Stomach (tissue), 19 donors: Measurements from ENCODE around the gene SLC6A15. TPM values are rescaled to one million over a fixed set of nuclear protein-coding genes. Genes with fewer than 3 reads are reported as not detected.
A peak's percentile ranks its signal among the peaks of the same experiment; 100 is the strongest.

ENCODE experiments used
- DNase-seq, 2 donors: peaks; one replicate each; pipeline versions ENCODE4 v3.0.0 to v3.0.0-alpha.2; 2013 to 2019
- H3K27ac ChIP-seq, 5 donors: fragments of 200-600 bp in 4 of 5; sonication (generic) in 4 of 5; one replicate each; pipeline ENCODE4 v1.5.1; 2013 to 2019; ENCODE audit warnings: mild to moderate bottlenecking in 1 of 5, moderate library complexity in 1 of 5
- H3K27me3 ChIP-seq, 3 donors: fragments of 200-600 bp; sonication (generic); one replicate each; pipeline ENCODE4 v1.5.1; 2017 to 2019; ENCODE audit warnings: mixed run types in 1 of 3
- H3K36me3 ChIP-seq, 4 donors: fragments of 200-600 bp; sonication (generic); 1 replicate in 3 of 4; 2 replicates in 1 of 4; pipeline ENCODE4 v1.5.1; 2016 to 2019
- H3K4me1 ChIP-seq, 4 donors: fragments of 200-600 bp; sonication (generic); one replicate each; pipeline ENCODE4 v1.5.1; 2016 to 2019
- H3K4me3 ChIP-seq, 4 donors: fragments of 200-600 bp; sonication (generic) in 3 of 4; one replicate each; pipeline ENCODE4 v1.5.1; 2016 to 2019; ENCODE audit warnings: mild to moderate bottlenecking in 1 of 4
- H3K9me3 ChIP-seq, 4 donors: fragments of 200-600 bp; sonication (generic); one replicate each; pipeline ENCODE4 v1.5.1; 2016 to 2019
- EP300 ChIP-seq: sonication (generic); formaldehyde crosslinking; IDR thresholded peaks from one replicate; pipeline ENCODE4 v1.6.1; 2017; ENCODE audit warnings: antibody characterized with exemption
- POLR2A ChIP-seq, 4 donors: fragments of 450-650 bp; IDR thresholded peaks; one replicate each; pipeline ENCODE4 v1.6.1; 2016; ENCODE audit warnings: antibody characterized with exemption in 4 of 4, control low read depth in 2 of 4, mild to moderate bottlenecking in 1 of 4, moderate library complexity in 1 of 4
- POLR2AphosphoS5 ChIP-seq, 3 donors: sonication (generic); formaldehyde crosslinking; IDR thresholded peaks; one replicate each; pipeline ENCODE4 v1.6.1; 2016; ENCODE audit warnings: antibody characterized with exemption in 3 of 3
- WGBS, 5 donors: extraction: QIAGEN DNeasy Blood & Tissue Kit in 3 of 5; methylation state at CpG; one replicate each; pipeline versions ENCODE4 v1.1.5 to v1.1.7; 2013 to 2018; 5-methylcytosine and 5-hydroxymethylcytosine counted together
- intact Hi-C: fragments of 100-400 bp; cut with DNase I; formaldehyde crosslinking; loops from one replicate; pipeline ENCODE4 v1.15.1; 2023; ENCODE audit warnings: low total_unique reads
- long read RNA-seq, 10 donors: transcript quantifications; one replicate each; lab custom pipeline, GENCODE V29; 2026
- polyA plus RNA-seq, 3 donors: library from polyadenylated mRNA; stranded (reverse); fragments of 200-250 nt; gene quantifications; one replicate each; pipeline ENCODE4 v1.2.3, GENCODE V29; 2013
- total RNA-seq, 5 donors: library from RNA; depleted of rRNA; stranded (reverse); fragments of >200 nt; gene quantifications; one replicate each; pipeline versions ENCODE4 v1.1.0 to v1.2.3, GENCODE V29; 2014 to 2016
- TF ChIP-seq, protein P1 (sequence below), 7 experiments: fragments of 450-650 bp in 4 of 7; fragments of 200-600 bp in 3 of 7; sonication (generic) in 3 of 7; IDR thresholded peaks; one replicate each; pipeline ENCODE4 v1.5.1; 2016 to 2019; ENCODE audit warnings: antibody characterized with exemption in 7 of 7, control low read depth in 2 of 7, mild to moderate bottlenecking in 1 of 7
- donor health status: healthy with polysubstance abuse.
- donor health status: Bipolar disorder and iron deficiency.
- donor health status: healthy.

Gene SLC6A15
- 1 to 10 TPM in 1 of 5 donors, not detected in 4; 2.6 TPM for total RNA-seq
- polyA plus RNA-seq, result 1 to 10 TPM in 1 of 3 donors, not detected in 2; 1.5 TPM
- long read RNA-seq, donor 1, result 0 reads
- long read RNA-seq, donor 2, result 0 reads
- long read RNA-seq, donor 3, result 0 reads
- long read RNA-seq, donor 4, result 0 reads
- long read RNA-seq, donor 5, result 0 reads
- long read RNA-seq, donor 6, result 0 reads
- long read RNA-seq, donor 7, result 0 reads
- long read RNA-seq, donor 8, result 0 reads
- long read RNA-seq, donor 9, result 0 reads
- long read RNA-seq, donor 10, result 0 reads

- no peak within 1 kb of the TSS for H3K27ac ChIP-seq
- WGBS, 5 donors, result 1 to 9% (median 6%) methylated on average over 29 to 67 of the region's 67 CpGs
- no peaks in the 10 kb centered on the region for H3K36me3 ChIP-seq
- no peaks in the 10 kb centered on the region for H3K9me3 ChIP-seq
- intact Hi-C loops, result no loop called here
- H3K4me1 ChIP-seq, result peaks cover 0 to 30% (median 28%) of the 10 kb centered on the region in 4 donors
- H3K4me3 ChIP-seq, result peak within 1 kb of the TSS; percentile 36 to 53 (median 45)
- H3K27me3 ChIP-seq, result peaks cover 0 to 61% (median 38%) of the 10 kb centered on the region in 3 donors
- TF ChIP-seq, protein P1, sequence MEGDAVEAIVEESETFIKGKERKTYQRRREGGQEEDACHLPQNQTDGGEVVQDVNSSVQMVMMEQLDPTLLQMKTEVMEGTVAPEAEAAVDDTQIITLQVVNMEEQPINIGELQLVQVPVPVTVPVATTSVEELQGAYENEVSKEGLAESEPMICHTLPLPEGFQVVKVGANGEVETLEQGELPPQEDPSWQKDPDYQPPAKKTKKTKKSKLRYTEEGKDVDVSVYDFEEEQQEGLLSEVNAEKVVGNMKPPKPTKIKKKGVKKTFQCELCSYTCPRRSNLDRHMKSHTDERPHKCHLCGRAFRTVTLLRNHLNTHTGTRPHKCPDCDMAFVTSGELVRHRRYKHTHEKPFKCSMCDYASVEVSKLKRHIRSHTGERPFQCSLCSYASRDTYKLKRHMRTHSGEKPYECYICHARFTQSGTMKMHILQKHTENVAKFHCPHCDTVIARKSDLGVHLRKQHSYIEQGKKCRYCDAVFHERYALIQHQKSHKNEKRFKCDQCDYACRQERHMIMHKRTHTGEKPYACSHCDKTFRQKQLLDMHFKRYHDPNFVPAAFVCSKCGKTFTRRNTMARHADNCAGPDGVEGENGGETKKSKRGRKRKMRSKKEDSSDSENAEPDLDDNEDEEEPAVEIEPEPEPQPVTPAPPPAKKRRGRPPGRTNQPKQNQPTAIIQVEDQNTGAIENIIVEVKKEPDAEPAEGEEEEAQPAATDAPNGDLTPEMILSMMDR (IDR thresholded peaks at IDR 0.05), result no peak
- TF ChIP-seq EP300 (no peak), POLR2AphosphoS5 (IDR thresholded peaks at IDR 0.05) (no peak), POLR2A (IDR thresholded peaks at IDR 0.05) (no peak)
- peak in 1 of 2 donors; percentile 88 for DNase-seq
These were observed at the start of gene SLC6A15 for GRCh38 chr12:84912198-84913128. Gene SLC6A15, minus strand, starts transcription at chr12:84912799. Its CDS starts 20,679 bp downstream, at chr12:84892120.

- Histone ChIP-seq H3K27me3 (no peaks in the 10 kb centered on the region), H3K4me3 (no peak overlapping the region), H3K36me3 (no peaks in the 10 kb centered on the region), H3K9me3 (no peaks in the 10 kb centered on the region), H3K27ac (no peak overlapping the region), H3K4me1 (no peaks in the 10 kb centered on the region)
- WGBS, 5 donors, result 60 to 75% (median 74%) methylated on average over 1 of the region's 1 CpG
- DNase-seq, result no peak
- TF ChIP-seq POLR2AphosphoS5 (IDR thresholded peaks at IDR 0.05) (no peak), POLR2A (IDR thresholded peaks at IDR 0.05) (no peak), EP300 (no peak)
- TF ChIP-seq, protein P1 (IDR thresholded peaks at IDR 0.05), result no peak
- intact Hi-C loops, result no loop called here
These were observed 48.3 kb upstream of the SLC6A15 start for GRCh38 chr12:84960918-84961317.

DNA sequence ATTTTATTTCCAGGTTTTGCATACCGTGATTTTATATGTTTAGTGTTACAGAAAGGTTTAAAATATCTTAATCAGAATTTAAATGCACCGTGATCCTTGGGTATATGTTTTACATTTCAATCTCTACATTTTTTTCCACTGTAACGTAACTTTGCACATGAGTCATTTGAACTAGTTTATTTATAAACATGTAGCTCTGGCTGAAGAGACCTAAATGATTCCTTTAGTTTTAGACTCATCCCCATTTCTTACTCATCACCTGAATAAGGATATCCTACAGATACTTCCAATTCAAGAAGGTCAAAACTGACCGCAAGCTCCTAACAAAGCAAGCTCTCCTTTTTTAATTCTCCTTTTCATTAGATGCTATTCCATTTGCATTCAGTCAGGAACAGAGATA lies 42.7 kb upstream of the SLC6A15 start:
- H3K36me3 ChIP-seq, result no peaks in the 10 kb centered on the region
- no peak for DNase-seq
- no peaks in the 10 kb centered on the region for H3K9me3 ChIP-seq
- H3K27me3 ChIP-seq, result no peaks in the 10 kb centered on the region
- no peak overlapping the region for H3K27ac ChIP-seq
- TF ChIP-seq, protein P1 (IDR thresholded peaks at IDR 0.05), result no peak
- no peak for TF ChIP-seq POLR2A (IDR thresholded peaks at IDR 0.05)
- no peak for TF ChIP-seq POLR2AphosphoS5 (IDR thresholded peaks at IDR 0.05)
- no peak for TF ChIP-seq EP300
- WGBS, 5 donors, result 59 to 71% (median 63%) methylated on average over 4 of the region's 4 CpGs
- intact Hi-C loops, result no loop called here
- no peaks in the 10 kb centered on the region for H3K4me1 ChIP-seq
- no peak overlapping the region for H3K4me3 ChIP-seq

DNA sequence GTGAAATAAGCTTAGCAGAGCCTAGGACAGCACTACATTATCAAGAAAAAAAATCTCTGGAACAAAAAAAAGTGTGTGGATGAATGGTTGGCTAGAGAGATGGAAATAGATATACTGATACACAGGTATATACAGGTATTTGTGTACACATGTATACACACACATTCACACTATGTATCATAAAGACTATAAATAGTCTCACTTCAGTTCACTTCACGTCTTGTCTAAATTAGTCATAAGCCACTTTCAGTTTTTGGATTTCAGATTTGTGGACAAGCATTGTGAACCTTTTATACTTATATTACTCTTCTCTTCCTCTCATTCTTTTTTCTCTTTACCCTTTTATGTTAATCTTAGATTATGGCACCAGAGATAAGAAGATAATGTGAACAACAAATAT lies 41.8 kb upstream of the SLC6A15 start:
- intact Hi-C loops, result no loop called here
- H3K27ac ChIP-seq, result no peak overlapping the region
- H3K4me1 ChIP-seq, result no peaks in the 10 kb centered on the region
- TF ChIP-seq EP300, result no peak
- no peak for TF ChIP-seq POLR2A (IDR thresholded peaks at IDR 0.05)
- TF ChIP-seq, protein P1 (IDR thresholded peaks at IDR 0.05), result no peak
- TF ChIP-seq POLR2AphosphoS5 (IDR thresholded peaks at IDR 0.05), result no peak
- H3K9me3 ChIP-seq, result no peaks in the 10 kb centered on the region
- DNase-seq, result no peak
- H3K27me3 ChIP-seq, result no peaks in the 10 kb centered on the region
- H3K36me3 ChIP-seq, result no peaks in the 10 kb centered on the region
- H3K4me3 ChIP-seq, result no peak overlapping the region
- WGBS, 5 donors, result 55 to 75% (median 69%) methylated on average over 1 of the region's 1 CpG
